Middle frontal gyrus (tissue), 1 donor: Measurements from ENCODE around the gene CDKN1A.
"Not testable (repeated sequence)": the region's sequence is repeated elsewhere in the genome, so short reads cannot be mapped to it uniquely, and the experiment has no call there.

Experiments
- DNase-seq: peaks from one replicate; pipeline ENCODE4 v3.0.0-alpha.2; 2015; ENCODE audit warnings: low spot score; ENCODE audit errors: extremely low spot score

Gene CDKN1A

DNA sequence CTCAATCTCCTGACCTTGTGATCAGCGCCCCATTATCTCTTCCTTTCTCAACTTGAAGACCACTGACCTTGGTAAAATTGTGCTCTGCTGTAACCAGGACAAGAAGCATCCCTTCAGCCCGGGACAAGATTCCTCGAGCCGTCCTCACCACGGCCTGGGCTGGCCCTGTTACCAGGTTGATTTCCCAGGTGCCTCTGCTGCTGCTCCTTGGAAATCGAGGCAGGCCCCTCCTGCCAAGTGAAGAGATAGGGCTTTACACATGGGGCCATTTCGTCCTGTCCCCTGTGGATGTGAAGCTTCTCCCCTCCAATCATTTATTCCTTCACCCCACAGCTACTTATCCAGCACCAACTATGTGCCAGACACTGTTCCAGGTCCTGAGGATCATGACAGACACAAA lies 40.6 kb downstream of the CDKN1A start:
- no peak for DNase-seq

GRCh38 chr6:36720251-36721141 lies 42.0 kb downstream of the CDKN1A start:
- DNase-seq: no peak

DNA sequence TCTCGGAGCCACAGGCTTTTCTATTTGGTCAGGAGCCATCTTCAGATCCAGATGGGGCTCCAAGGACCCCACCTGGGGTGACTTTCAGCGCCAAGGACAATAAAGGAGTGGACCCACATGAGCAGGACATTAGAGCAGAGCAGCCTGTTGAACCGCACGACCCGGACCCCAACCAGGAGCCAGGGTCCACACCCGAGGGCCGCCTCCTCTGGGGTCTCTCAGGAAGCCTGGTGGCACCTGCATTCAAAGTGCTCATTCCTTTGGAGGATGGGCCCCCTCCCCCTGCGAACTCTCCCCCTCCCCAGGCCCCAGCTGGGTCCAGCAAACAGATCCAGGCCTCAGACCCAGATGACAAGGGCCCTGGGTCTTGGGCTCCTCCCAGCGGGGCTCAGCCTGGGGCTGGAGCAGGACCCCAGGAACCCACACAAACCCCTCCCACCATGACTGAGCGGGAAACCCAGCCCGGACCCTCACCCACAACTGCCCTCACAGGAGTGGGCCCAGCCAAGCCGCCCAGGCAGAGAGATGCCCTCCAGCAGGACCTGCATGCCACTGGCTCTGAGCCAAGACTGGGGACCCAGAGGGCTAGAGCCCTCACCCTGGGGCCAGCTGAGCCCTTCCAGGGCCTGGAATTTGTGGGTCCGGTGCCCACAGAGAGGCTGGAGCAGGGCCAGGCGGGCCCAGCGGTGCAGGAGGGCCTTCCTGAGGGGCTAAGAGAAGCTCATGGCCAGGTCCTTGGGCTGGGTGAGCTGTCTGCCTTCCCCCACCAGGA lies 43.0 kb downstream of the CDKN1A start:
- no peak for DNase-seq

GRCh38 chr6:36722365-36722764 lies 43.9 kb downstream of the CDKN1A start:
- DNase-seq: no peak

DNA sequence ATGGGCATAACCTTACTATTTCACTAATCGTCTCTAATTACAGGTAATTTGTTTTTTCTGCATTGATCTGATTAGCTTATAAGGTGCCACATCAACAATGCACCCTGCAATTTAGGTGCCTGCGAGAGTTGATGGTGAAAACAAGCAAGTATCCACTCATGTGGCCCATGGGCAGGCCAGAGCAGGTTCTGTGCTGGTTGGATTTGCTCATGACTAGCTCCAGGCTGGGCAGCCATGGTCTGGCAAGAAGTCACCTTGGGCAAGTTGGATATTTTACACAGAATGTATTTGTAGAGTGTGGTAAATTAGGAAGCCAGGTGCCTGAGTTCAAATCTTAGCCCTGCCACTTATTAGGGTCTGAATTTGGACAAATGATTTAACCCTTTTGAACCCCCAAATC lies 44.4 kb downstream of the CDKN1A start:
- no peak for DNase-seq

DNA sequence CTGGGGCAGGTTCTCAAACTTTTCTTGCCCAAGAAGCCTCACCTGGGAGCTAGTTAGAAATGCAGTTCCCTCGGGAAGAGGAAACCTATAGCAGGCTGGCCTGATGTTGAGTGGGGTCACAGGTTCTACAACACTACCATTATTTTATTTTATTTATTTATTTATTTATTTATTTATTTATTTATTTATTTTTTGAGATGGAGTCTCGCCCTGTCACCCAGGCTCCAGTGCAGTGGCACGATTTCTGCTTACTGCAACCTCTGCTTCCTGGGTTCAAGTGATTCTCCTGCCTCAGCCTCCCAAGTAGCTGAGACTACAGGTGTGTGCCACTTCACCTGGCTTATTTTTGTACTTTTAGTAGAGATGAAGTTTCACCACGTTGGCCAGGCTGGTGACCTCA lies 45.5 kb downstream of the CDKN1A start:
- not testable (repeated sequence) for DNase-seq

- no peak for DNase-seq
These were observed 46.2 kb downstream of the CDKN1A start for GRCh38 chr6:36724514-36725390.

DNA sequence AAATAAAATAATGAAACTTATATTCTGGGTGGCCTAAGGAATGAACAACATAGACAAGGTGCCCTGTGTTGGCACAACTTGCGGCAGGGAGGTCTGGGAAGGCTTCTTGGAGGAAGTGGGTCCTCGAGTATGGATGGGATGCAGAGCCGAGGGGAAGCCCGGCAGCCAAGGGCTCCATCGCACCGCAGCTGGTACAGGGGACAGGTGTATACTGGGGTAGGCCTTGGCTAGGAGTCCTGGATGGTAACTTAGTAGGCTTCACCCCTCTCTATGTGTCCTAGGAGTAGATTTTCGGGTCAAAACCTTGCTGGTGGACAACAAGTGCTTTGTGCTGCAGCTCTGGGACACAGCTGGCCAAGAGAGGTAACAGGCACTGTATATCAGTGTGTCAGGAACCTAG lies 47.1 kb downstream of the CDKN1A start:
- no peak for DNase-seq

GRCh38 chr6:36727505-36728021 lies 49.0 kb downstream of the CDKN1A start:
- DNase-seq: no peak

- DNase-seq: no peak
These were observed 50.0 kb downstream of the CDKN1A start for GRCh38 chr6:36728289-36729160.

GRCh38 chr6:36729161-36729524 lies 50.6 kb downstream of the CDKN1A start:
- DNase-seq: no peak

DNA sequence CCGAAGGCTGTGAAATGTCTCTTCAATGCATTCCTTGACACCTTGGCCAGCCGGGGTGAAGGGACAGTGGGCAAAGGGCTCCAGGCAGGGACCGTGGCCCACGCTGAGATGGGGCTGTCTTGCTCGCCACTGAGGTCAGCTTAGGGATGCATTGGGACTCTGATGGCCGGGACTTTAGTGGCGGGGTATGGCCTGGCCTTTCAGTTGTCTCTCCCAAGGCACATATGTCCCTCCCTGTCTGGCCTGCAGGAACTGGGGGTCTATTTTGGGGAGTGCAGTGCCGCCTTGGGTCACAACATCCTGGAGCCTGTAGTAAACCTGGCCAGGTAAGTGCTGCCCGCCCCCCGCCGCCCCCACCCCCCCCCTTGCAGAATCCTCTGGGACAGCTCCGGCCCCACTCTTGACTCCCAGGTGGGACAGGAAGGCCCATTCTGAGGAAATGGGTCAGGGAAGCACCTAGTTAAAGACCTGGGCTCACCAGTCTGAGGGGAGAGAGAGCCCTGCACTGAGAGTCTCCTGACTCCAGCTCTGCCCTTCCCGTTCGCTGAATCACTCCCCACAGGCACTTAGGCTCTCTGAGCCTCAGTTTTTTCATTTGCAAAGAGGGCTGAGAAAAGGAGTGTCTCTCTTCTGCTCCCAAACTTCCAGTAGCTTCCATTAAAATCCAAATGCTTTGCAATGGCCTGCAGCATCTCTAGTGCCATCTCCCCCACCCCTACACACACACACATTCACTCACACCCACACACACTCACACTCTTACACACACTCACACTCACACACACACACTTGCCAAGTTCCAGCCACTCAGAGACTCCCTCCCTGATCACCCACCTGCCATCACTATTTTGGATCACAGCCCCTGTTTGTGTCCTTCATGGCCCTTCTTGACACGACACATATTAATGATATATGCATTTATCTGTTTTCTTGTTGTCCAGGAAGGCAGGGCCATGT lies 52.2 kb downstream of the CDKN1A start:
- DNase-seq: no peak

- no peak for DNase-seq
These were observed 53.3 kb downstream of the CDKN1A start for GRCh38 chr6:36731622-36732310.

GRCh38 chr6:36733300-36733699 lies 54.8 kb downstream of the CDKN1A start:
- no peak for DNase-seq

DNA sequence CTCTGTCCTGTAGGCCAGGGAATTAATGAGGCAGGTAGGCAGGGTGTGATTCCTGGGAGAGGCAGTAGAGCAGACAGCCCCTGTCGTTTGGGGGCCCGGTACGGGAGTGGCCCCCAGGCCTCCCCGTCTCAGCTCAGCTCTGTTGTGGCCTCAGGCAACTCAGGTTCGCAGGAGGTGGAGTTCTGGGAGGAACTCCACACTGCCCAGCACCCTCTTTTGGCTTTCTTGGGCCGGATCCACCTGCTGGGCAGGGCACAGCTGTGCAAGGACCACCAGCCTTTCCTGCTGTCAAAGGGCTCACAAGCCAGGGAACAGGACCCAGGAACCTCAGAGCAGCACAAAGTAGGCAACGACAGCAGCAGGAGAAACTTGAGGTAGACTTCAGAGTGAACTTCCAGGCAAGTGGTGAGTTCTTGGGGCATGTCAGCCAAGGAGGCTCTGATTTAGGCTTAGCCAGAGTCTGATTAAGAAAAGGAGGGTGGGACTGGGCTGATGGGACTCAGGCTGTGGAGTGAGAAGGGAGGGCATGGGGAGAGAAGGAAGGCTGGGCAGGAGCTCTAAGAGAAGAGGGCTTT lies 56.1 kb downstream of the CDKN1A start:
- DNase-seq: no peak

DNA sequence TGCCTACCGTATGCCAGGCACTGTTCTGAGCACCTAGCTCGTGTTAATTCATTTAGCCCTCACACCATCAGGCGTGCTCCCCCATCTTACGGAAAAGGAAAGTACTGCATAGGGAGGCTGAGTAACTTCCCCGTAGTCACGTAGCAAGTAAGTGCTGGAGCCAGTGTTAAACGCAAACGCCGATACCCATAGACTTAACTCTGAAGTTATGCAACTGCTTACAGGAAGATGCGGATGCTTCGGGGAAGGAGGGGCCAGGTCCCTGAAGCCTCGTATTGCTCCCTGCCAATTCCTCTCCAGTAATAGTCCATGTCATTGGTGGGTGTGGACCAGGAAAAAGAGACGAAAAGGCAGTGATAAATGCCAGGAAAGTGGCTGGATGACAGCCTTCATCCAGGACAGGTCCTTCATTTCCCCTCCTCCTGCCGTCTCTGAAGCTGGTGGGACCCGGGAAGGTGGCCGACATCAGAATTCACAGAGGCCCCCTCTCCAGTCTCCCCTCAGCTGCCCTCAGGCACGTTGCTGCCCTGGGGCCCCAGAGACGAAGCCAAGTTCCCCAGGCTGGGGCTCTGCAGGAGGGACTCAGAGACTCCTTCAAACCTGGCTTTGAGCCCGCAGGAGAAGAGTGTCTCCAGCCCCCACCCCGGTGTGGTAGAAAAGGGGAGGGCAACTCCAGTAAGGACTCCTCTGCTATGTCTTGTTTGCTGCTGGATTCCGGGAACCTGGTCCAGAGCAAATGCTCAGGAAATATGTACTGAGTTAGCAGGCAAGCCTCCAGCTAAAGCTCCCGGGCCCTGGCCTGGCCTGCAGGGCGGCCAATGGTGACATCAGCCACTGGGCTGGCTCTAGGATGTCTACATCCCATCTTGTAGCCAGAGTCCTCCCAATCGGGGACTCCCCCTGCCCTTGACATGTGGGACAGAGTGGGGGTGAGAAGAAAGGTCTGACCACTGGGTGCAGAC lies 56.9 kb downstream of the CDKN1A start:
- no peak for DNase-seq
